ENCODE measurements around the gene SLC25A17. TPM values are rescaled to one million over a fixed set of nuclear protein-coding genes. Genes with fewer than 3 reads are reported as not detected.

The SLC25A17 gene
- total RNA-seq, 2 donors from 2014 or later, result 7.6 to 8.3 TPM

GRCh38 chr22:40753114-40753513 is 66.0 kb downstream of the SLC25A17 start:
- 94 to 95% methylated on average over 11 of the region's 11 CpGs for WGBS, 2 donors
- intact Hi-C loops (cut with DNase I), result no loop called here
- Histone ChIP-seq H3K36me3 (replicated peaks in 1 of 2; ENCODE audit: insufficient read depth in 1 of 2, low read depth in 2 of 2) (no peaks in the 10 kb centered on the region), H3K27ac (no peak overlapping the region), H3K4me3 (no peak overlapping the region), H3K9me3 (peaks cover 0 to 5% (median 0%) of the 10 kb centered on the region in 3 donors), H3K4me1 (peaks cover 14% of the 10 kb centered on the region), H3K27me3 (no peaks in the 10 kb centered on the region)
- ATAC-seq (no peak), DNase-seq (no peak)
- TF ChIP-seq CTCF (IDR thresholded peaks at IDR 0.05) (no peak), POLR2A (IDR thresholded peaks at IDR 0.05) (no peak)

- Histone ChIP-seq H3K27me3 (no peaks in the 10 kb centered on the region), H3K36me3 (replicated peaks in 1 of 2; ENCODE audit: insufficient read depth in 1 of 2, low read depth in 2 of 2) (no peaks in the 10 kb centered on the region), H3K4me1 (peaks cover 14% of the 10 kb centered on the region), H3K9me3 (peaks cover 0 to 6% (median 0%) of the 10 kb centered on the region in 3 donors), H3K4me3 (no peak overlapping the region), H3K27ac (peak overlapping the region in 3 of 4 donors; percentile 34 to 73 (median 67))
- 41 to 56% methylated on average over 3 of the region's 3 CpGs for WGBS, 2 donors
- intact Hi-C loops (cut with DNase I), result no loop called here
- DNase-seq (peak in 1 of 4 donors; percentile 6), ATAC-seq (peak; percentile 72)
- TF ChIP-seq CTCF (IDR thresholded peaks at IDR 0.05), result no peak
- peak in 1 of 3 donors; percentile 14 for TF ChIP-seq POLR2A (IDR thresholded peaks at IDR 0.05)
Observed at GRCh38 chr22:40751250-40751649, 67.9 kb downstream of the SLC25A17 start.

- Histone ChIP-seq H3K27ac (peak overlapping the region in 1 of 4 donors; percentile 73), H3K9me3 (peaks cover 0 to 6% (median 0%) of the 10 kb centered on the region in 3 donors), H3K27me3 (no peaks in the 10 kb centered on the region), H3K4me3 (no peak overlapping the region), H3K4me1 (peaks cover 14% of the 10 kb centered on the region), H3K36me3 (replicated peaks in 1 of 2; ENCODE audit: insufficient read depth in 1 of 2, low read depth in 2 of 2) (no peaks in the 10 kb centered on the region)
- intact Hi-C loops (cut with DNase I), result no loop called here
- DNase-seq, result no peak
- no peak for ATAC-seq
- TF ChIP-seq POLR2A (IDR thresholded peaks at IDR 0.05), result no peak
- TF ChIP-seq CTCF (IDR thresholded peaks at IDR 0.05), result no peak
Observed at GRCh38 chr22:40749829-40750228, 69.3 kb downstream of the SLC25A17 start.

GRCh38 chr22:40748388-40749355 is 70.5 kb downstream of the SLC25A17 start:
- no peak for DNase-seq
- Histone ChIP-seq H3K27me3 (no peaks in the 10 kb centered on the region), H3K4me3 (no peak overlapping the region), H3K4me1 (peaks cover 14% of the 10 kb centered on the region), H3K9me3 (peaks cover 0 to 6% (median 0%) of the 10 kb centered on the region in 3 donors), H3K27ac (no peak overlapping the region), H3K36me3 (replicated peaks in 1 of 2; ENCODE audit: insufficient read depth in 1 of 2, low read depth in 2 of 2) (no peaks in the 10 kb centered on the region)
- intact Hi-C loops (cut with DNase I), result no loop called here
- TF ChIP-seq CTCF (IDR thresholded peaks at IDR 0.05), result no peak
- no peak for TF ChIP-seq POLR2A (IDR thresholded peaks at IDR 0.05)
- no peak for ATAC-seq
- WGBS, 2 donors, result 91 to 92% methylated on average over 16 to 19 of the region's 19 CpGs

Measured in body of pancreas (tissue), 4 donors.